Vagina (tissue), 2 donors: Measurements from ENCODE around the gene GMPPA. TPM values are rescaled to one million over a fixed set of nuclear protein-coding genes. Genes with fewer than 3 reads are reported as not detected.
A peak's percentile ranks its signal among the peaks of the same experiment; 100 is the strongest.

Source experiments
- DNase-seq, 2 donors: peaks; one replicate each; pipeline ENCODE4 v3.0.0-alpha.2; 2017; ENCODE audit errors: extremely low spot score in 2 of 2
- H3K27ac ChIP-seq: fragments of 200-600 bp; sonication (generic); one replicate; pipeline ENCODE4 v1.5.1; 2019
- H3K27me3 ChIP-seq: fragments of 200-600 bp; sonication (generic); one replicate; pipeline ENCODE4 v1.5.1; 2019
- H3K36me3 ChIP-seq, 2 donors: fragments of 200-600 bp; sonication (generic); one replicate each; pipeline ENCODE4 v1.5.1; 2017 to 2019
- H3K4me1 ChIP-seq: fragments of 200-600 bp; sonication (generic); one replicate; pipeline ENCODE4 v1.5.1; 2019
- H3K4me3 ChIP-seq, 2 donors: fragments of 200-600 bp; sonication (generic); 1 replicate in 1 of 2; 2 replicates in 1 of 2; pipeline ENCODE4 v1.5.1; 2016 to 2019
- H3K9me3 ChIP-seq: fragments of 200-600 bp; sonication (generic); one replicate; pipeline ENCODE4 v1.5.1; 2019
- POLR2A ChIP-seq, 2 donors: fragments of 450-650 bp; IDR thresholded peaks; one replicate each; pipeline ENCODE4 v1.6.1; 2017; ENCODE audit warnings: antibody characterized with exemption in 2 of 2, mild to moderate bottlenecking in 2 of 2, moderate library complexity in 2 of 2
- POLR2AphosphoS5 ChIP-seq, 2 donors: sonication (generic); formaldehyde crosslinking; IDR thresholded peaks; one replicate each; pipeline ENCODE4 v1.9.0; 2017; ENCODE audit warnings: antibody characterized with exemption in 2 of 2, mild to moderate bottlenecking in 2 of 2, low read depth in 1 of 2; ENCODE audit not compliant: insufficient read depth in 1 of 2
- intact Hi-C: fragments of 100-400 bp; cut with DNase I; formaldehyde crosslinking; loops from one replicate; pipeline ENCODE4 v1.15.1; 2023
- total RNA-seq: library from RNA; depleted of rRNA; stranded (reverse); fragments of >200 nt; gene quantifications from one replicate; pipeline ENCODE4 v1.2.3, GENCODE V29; 2016
- TF ChIP-seq, protein P1 (sequence below), 3 experiments: fragments of 450-650 bp in 2 of 3; fragments of 200-600 bp in 1 of 3; sonication (generic) in 1 of 3; IDR thresholded peaks; one replicate each; pipeline ENCODE4 v1.5.1; 2017 to 2019; ENCODE audit warnings: antibody characterized with exemption in 3 of 3, mild to moderate bottlenecking in 2 of 3, moderate library complexity in 2 of 3

GMPPA gene
- total RNA-seq, 1 donor from 2014 or later = 35.4 TPM

DNA sequence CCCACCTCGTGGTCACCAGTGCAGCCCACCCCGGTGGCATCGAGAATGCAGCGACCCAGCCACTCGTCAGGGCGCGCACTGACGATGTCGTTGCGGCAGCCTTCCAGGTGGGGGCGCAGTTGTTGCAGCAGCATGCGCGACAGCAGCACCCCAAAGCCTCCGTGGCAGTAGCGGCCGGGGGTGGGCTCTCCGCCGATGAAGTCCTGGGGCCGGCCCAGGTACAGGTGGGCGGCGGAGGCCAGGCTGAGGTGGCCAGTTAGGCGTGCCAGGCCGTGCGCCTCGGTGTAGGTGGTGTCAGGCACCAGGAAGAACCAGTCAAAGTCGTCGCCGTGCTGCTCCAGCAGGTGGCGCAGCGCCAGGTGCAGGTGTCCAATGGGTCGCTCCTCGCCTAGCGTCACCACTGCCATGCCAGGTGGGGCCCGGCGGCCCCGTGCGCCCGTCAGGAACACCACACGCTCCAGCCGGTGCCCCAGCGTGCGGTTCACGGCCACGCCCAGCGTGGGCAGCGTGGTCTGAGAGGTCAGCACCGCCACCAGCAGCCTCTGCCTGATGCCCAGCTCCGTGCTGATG, 43.0 kb downstream of the GMPPA start:
- peak; percentile 17 to 54 for TF ChIP-seq POLR2AphosphoS5 (IDR thresholded peaks at IDR 0.05; ENCODE audit: insufficient read depth in 1 of 2, low read depth in 1 of 2)
- TF ChIP-seq, protein P1, sequence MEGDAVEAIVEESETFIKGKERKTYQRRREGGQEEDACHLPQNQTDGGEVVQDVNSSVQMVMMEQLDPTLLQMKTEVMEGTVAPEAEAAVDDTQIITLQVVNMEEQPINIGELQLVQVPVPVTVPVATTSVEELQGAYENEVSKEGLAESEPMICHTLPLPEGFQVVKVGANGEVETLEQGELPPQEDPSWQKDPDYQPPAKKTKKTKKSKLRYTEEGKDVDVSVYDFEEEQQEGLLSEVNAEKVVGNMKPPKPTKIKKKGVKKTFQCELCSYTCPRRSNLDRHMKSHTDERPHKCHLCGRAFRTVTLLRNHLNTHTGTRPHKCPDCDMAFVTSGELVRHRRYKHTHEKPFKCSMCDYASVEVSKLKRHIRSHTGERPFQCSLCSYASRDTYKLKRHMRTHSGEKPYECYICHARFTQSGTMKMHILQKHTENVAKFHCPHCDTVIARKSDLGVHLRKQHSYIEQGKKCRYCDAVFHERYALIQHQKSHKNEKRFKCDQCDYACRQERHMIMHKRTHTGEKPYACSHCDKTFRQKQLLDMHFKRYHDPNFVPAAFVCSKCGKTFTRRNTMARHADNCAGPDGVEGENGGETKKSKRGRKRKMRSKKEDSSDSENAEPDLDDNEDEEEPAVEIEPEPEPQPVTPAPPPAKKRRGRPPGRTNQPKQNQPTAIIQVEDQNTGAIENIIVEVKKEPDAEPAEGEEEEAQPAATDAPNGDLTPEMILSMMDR (IDR thresholded peaks at IDR 0.05) = peak; percentile 78 to 89 (median 79)
- no peak for TF ChIP-seq POLR2A (IDR thresholded peaks at IDR 0.05)
- Histone ChIP-seq H3K4me1 (peaks cover 45% of the 10 kb centered on the region), H3K27me3 (no peaks in the 10 kb centered on the region), H3K4me3 (peak overlapping the region; percentile 1), H3K36me3 (peaks cover 0 to 22% of the 10 kb centered on the region in 2 donors), H3K27ac (no peak overlapping the region), H3K9me3 (no peaks in the 10 kb centered on the region)
- no peak for DNase-seq
- intact Hi-C loops = loop anchor here (2.0 to 5.0 kb wide), 2 partner anchors 101 to 149 kb away; no protein-coding TSS in a partner anchor

DNA sequence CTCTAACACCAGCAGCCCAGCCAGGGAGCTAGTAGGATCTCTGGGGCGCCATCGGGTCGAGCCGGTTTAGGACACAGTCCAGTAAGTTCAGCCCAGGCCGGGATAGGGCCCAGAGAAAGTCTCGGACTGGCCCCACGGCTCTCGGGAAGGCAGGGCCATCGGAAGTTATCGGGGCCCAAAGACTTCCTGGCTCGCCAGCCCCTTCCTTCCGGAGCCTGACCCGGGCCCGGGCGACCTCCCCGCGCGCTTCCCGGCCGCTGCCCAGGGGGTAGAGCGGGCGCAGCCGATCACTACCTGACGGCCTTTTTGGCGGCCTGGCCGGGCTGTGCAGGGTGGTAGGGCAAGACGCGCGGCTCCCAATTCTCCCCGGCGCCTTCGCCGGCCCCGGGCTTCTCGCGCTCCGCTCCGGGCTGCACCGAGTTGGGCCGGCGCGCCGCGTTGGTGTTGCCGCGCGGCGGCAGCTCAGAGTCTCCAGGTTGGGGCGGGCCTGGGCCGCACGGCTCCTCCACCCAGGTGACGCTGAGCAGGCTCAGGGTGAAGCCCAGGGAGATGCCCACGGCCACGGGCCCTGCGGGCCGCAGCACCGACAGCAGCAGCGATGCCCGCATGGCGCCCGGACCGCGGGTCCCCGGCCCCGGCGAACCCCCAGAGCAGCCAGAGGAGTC, 44.4 kb downstream of the GMPPA start:
- Histone ChIP-seq H3K9me3 (no peaks in the 10 kb centered on the region), H3K36me3 (peaks cover 0 to 22% of the 10 kb centered on the region in 2 donors), H3K27me3 (no peaks in the 10 kb centered on the region), H3K27ac (peak overlapping the region; percentile 87), H3K4me1 (peaks cover 40% of the 10 kb centered on the region), H3K4me3 (peak overlapping the region; percentile 62 to 64)
- intact Hi-C loops = loop anchor here (5.0 kb wide), 1 partner anchor 99 kb away; no protein-coding TSS in a partner anchor
- DNase-seq = no peak
- TF ChIP-seq POLR2AphosphoS5 (IDR thresholded peaks at IDR 0.05; ENCODE audit: insufficient read depth in 1 of 2, low read depth in 1 of 2) = no peak
- TF ChIP-seq, protein P1 (IDR thresholded peaks at IDR 0.05) = no peak
- no peak for TF ChIP-seq POLR2A (IDR thresholded peaks at IDR 0.05)

DNA sequence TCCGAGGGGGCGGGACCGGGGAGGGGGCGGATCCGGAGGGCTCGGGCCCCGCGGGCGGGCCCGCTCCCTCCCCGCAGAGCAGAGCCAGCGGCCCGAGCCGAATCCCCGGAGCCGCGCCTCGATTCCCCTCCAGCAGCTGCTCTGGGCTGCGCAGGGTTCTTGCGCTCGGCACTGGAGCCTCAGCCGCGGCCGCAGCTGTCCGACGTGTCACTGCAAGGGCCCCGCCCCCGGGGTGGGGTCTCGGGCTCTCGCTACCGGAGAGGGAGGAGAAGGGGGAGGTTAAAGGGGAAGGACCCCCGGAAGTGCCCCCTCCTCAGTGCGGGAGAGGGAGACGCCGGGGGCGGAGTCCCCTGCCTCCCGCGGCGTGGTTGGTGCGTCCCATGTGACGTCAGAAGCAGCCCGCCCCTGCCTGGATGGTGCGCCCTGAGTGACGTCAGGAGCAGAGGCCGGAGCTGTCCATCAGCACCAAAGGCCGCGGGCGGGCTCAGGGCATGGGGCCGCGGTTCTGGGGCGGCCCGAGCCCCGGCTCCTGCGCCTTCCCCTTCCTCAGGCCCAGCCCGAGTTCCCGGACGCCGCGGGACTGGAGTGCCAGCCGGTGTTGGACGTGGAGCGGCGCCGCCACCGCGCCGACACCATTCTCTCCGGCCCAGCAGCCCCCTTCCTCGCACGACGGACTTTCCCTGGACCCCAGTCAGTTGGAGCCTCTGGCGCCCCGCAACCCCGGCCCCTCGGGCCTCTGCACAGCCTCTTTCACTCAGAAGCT, 45.1 kb downstream of the GMPPA start, which contains the start of the genes CHPF and TMEM198:
Gene CHPF (minus strand): TSS at position 214 of the 763 bp plus-strand sequence. CDS start 271 bp downstream, outside the sequence.
Gene TMEM198 (plus strand): TSS at position 433 of the 763 bp plus-strand sequence. CDS start 700 bp downstream, outside the sequence.
- peak in 1 of 2 donors; percentile 69 for TF ChIP-seq POLR2A (IDR thresholded peaks at IDR 0.05)
- TF ChIP-seq, protein P1 (IDR thresholded peaks at IDR 0.05) = no peak
- peak; percentile 89 to 90 for TF ChIP-seq POLR2AphosphoS5 (IDR thresholded peaks at IDR 0.05; ENCODE audit: insufficient read depth in 1 of 2, low read depth in 1 of 2)
- Histone ChIP-seq H3K36me3 (peaks cover 0 to 22% of the 10 kb centered on the region in 2 donors), H3K27ac (peak within 1 kb of the TSS; percentile 87), H3K4me1 (peaks cover 33% of the 10 kb centered on the region), H3K27me3 (no peaks in the 10 kb centered on the region), H3K9me3 (no peaks in the 10 kb centered on the region), H3K4me3 (peak within 1 kb of the TSS; percentile 62 to 64)
- intact Hi-C loops = loop anchor here (5.0 kb wide), 1 partner anchor 99 kb away; no protein-coding TSS in a partner anchor
- DNase-seq = peak; percentile 98 to 99

- Histone ChIP-seq H3K4me1 (peaks cover 28% of the 10 kb centered on the region), H3K9me3 (no peaks in the 10 kb centered on the region), H3K4me3 (peak overlapping the region; percentile 62 to 64), H3K27ac (no peak overlapping the region), H3K27me3 (no peaks in the 10 kb centered on the region), H3K36me3 (peaks cover 0 to 16% of the 10 kb centered on the region in 2 donors)
- TF ChIP-seq, protein P1 (IDR thresholded peaks at IDR 0.05) = no peak
- no peak for TF ChIP-seq POLR2A (IDR thresholded peaks at IDR 0.05)
- no peak for TF ChIP-seq POLR2AphosphoS5 (IDR thresholded peaks at IDR 0.05; ENCODE audit: insufficient read depth in 1 of 2, low read depth in 1 of 2)
- intact Hi-C loops = loop anchor here (5.0 kb wide), 1 partner anchor 98 kb away; no protein-coding TSS in a partner anchor
- no peak for DNase-seq
Measured at GRCh38 chr2:219544567-219544966, 45.9 kb downstream of the GMPPA start.
